Neuronal stem cell (in vitro differentiated cells): ENCODE measurements around the gene ZNF750.
A peak's percentile ranks its signal among the peaks of the same experiment; 100 is the strongest.

Source experiments
- DNase-seq: peaks from one replicate; pipeline ENCODE4 v3.0.0-alpha.2; 2013; ENCODE audit warnings: low spot score
- H2AFZ ChIP-seq: one replicate; pipeline ENCODE4 v1.6.1; 2013; ENCODE audit warnings: mild to moderate bottlenecking, low read length, inconsistent platforms
- H2AK5ac ChIP-seq: 2 replicates; pipeline ENCODE4 v1.6.1; 2013; ENCODE audit warnings: low read depth, mild to moderate bottlenecking, inconsistent platforms, low read length, moderate library complexity, mixed read lengths
- H2BK120ac ChIP-seq: 2 replicates; pipeline ENCODE4 v1.6.1; 2013; ENCODE audit warnings: low read depth, mild to moderate bottlenecking, inconsistent platforms, low read length, moderate library complexity, mixed read lengths
- H2BK12ac ChIP-seq: one replicate; pipeline ENCODE4 v1.6.1; 2013; ENCODE audit warnings: low read length, inconsistent platforms
- H2BK15ac ChIP-seq: 2 replicates; pipeline ENCODE4 v1.6.1; 2013; ENCODE audit warnings: mild to moderate bottlenecking, low read length, inconsistent platforms, mixed read lengths
- H2BK5ac ChIP-seq: one replicate; pipeline ENCODE4 v1.6.1; 2013; ENCODE audit warnings: inconsistent platforms, mild to moderate bottlenecking, low read length, moderate library complexity
- H3K14ac ChIP-seq: one replicate; pipeline ENCODE4 v1.6.1; 2013; ENCODE audit warnings: low read length, inconsistent platforms
- H3K18ac ChIP-seq: 2 replicates; pipeline ENCODE4 v1.6.1; 2013; ENCODE audit warnings: low read length, inconsistent platforms
- H3K23ac ChIP-seq: 2 replicates; pipeline ENCODE4 v1.6.1; 2013; ENCODE audit warnings: low read depth, mild to moderate bottlenecking, mixed read lengths, low read length, inconsistent platforms; ENCODE audit not compliant: poor library complexity
- H3K27ac ChIP-seq: replicated peaks from 3 replicates; pipeline ENCODE4 v1.5.1; 2013; ENCODE audit warnings: low read length, inconsistent platforms
- H3K27me3 ChIP-seq, 3 experiments: 2 replicates each; pipeline ENCODE4 v1.6.1; 2013; ENCODE audit warnings: low read length in 3 of 3, mild to moderate bottlenecking in 2 of 3, inconsistent platforms in 1 of 3, low read depth in 1 of 3, mixed read lengths in 1 of 3, moderate library complexity in 1 of 3; ENCODE audit not compliant: control insufficient read depth in 3 of 3, insufficient read depth in 3 of 3
- H3K36me3 ChIP-seq, 2 donors: replicated peaks in 1 of 2; 2 replicates each; pipeline ENCODE4 v1.6.1; 2013; ENCODE audit warnings: low read length in 2 of 2; ENCODE audit not compliant: control insufficient read depth in 2 of 2, insufficient read depth in 2 of 2
- H3K4ac ChIP-seq: 2 replicates; pipeline ENCODE4 v1.6.1; 2013; ENCODE audit warnings: inconsistent platforms, mild to moderate bottlenecking, low read length, moderate library complexity
- H3K4me1 ChIP-seq, 2 donors: 1 replicate in 1 of 2; 2 replicates in 1 of 2; pipeline ENCODE4 v1.6.1; 2013; ENCODE audit warnings: low read length in 2 of 2, low read depth in 1 of 2; ENCODE audit not compliant: control insufficient read depth in 2 of 2, insufficient read depth in 1 of 2
- H3K4me2 ChIP-seq: one replicate; pipeline ENCODE4 v1.6.1; 2013; ENCODE audit warnings: mild to moderate bottlenecking, low read length, inconsistent platforms; ENCODE audit not compliant: insufficient read depth, poor library complexity, severe bottlenecking
- H3K4me3 ChIP-seq, 2 donors: 2 replicates each; pipeline ENCODE4 v1.5.1; 2013; ENCODE audit warnings: low read length in 2 of 2, mild to moderate bottlenecking in 2 of 2, inconsistent platforms in 1 of 2, moderate library complexity in 1 of 2
- H3K79me1 ChIP-seq: one replicate; pipeline ENCODE4 v1.6.1; 2013; ENCODE audit warnings: low read depth, mild to moderate bottlenecking, inconsistent platforms, low read length, moderate library complexity
- H3K9ac ChIP-seq: one replicate; pipeline ENCODE4 v1.6.1; 2013; ENCODE audit warnings: mild to moderate bottlenecking, low read depth, low read length, inconsistent platforms; ENCODE audit not compliant: poor library complexity
- H3K9me3 ChIP-seq, 2 donors: replicated peaks in 1 of 2; 2 replicates each; pipeline versions ENCODE3 to v1.6.1; 2013; ENCODE audit warnings: low read length in 2 of 2, mild to moderate bottlenecking in 2 of 2, inconsistent platforms in 1 of 2, low read depth in 1 of 2, mixed read lengths in 1 of 2, moderate library complexity in 1 of 2; ENCODE audit not compliant: control insufficient read depth in 2 of 2, insufficient read depth in 1 of 2
- H4K8ac ChIP-seq: one replicate; pipeline ENCODE4 v1.6.1; 2013; ENCODE audit warnings: low read depth, mild to moderate bottlenecking, inconsistent platforms, low read length, moderate library complexity
- H4K91ac ChIP-seq: one replicate; pipeline ENCODE4 v1.6.1; 2013; ENCODE audit warnings: low read length, low read depth, mild to moderate bottlenecking, inconsistent platforms; ENCODE audit not compliant: poor library complexity
- WGBS, 2 donors: extraction: QIAGEN DNeasy Blood & Tissue Kit; methylation state at CpG; one replicate each; pipeline ENCODE4 v1.1.7; 2013; ENCODE audit warnings: missing lambda C conversion rate in 2 of 2, mixed read lengths in 1 of 2; ENCODE audit not compliant: insufficient read length in 2 of 2, insufficient replicate concordance in 1 of 2; ENCODE audit errors: extremely low coverage in 2 of 2; 5-methylcytosine and 5-hydroxymethylcytosine counted together

Gene ZNF750

DNA sequence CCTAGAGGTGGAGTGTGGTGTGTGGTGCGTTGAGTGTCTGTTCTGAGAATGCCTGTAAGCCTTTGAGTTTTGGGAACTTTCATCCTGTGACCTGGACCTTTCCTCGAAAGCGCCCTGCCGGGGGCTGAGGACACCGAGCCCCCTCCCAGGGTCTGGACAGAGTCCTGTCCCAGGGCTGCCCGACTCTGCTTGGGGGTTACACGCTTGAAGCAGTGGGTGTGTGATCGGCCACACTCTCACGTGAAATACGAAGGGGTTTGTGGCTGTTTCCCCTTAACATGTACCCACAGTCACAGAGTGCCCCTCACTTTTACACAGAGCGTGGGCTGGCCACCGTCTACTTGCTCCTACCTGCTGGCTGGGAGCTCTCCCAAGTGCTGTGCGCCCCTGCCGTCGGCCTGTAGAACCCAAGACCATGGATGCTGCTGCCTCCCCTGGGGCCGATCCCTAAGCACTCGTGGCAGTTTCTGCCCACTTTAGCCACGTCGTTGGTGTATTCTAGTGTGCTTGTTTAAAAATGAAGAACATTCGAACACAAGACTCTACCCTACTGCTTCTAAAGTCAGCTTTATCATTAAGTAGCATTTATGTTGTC, 6.8 kb downstream of the ZNF750 start:
- Histone ChIP-seq H3K79me1 (peaks cover 16% of the 10 kb centered on the region), H2BK120ac (no peak overlapping the region), H3K4ac (no peak overlapping the region), H3K23ac (no peak overlapping the region), H3K4me1 (peaks cover 0 to 9% of the 10 kb centered on the region in 2 donors), H3K4me2 (no peak overlapping the region), H3K4me3 (no peak overlapping the region), H3K18ac (no peak overlapping the region), H3K27me3 (no peaks in the 10 kb centered on the region), H4K91ac (no peak overlapping the region), H3K27ac (no peak overlapping the region), H3K36me3 (peaks cover 21 to 77% of the 10 kb centered on the region in 2 donors), H3K9ac (no peak overlapping the region), H3K14ac (no peak overlapping the region), H2AFZ (no peak overlapping the region), H3K9me3 (peaks cover 0 to 9% of the 10 kb centered on the region in 2 donors), H2BK5ac (no peak overlapping the region), H2BK15ac (no peak overlapping the region), H4K8ac (no peak overlapping the region), H2BK12ac (no peak overlapping the region), H2AK5ac (no peak overlapping the region)
- WGBS, 2 donors = no CpG with 5 or more reads among the region's 20 CpGs
- DNase-seq = no peak

DNA sequence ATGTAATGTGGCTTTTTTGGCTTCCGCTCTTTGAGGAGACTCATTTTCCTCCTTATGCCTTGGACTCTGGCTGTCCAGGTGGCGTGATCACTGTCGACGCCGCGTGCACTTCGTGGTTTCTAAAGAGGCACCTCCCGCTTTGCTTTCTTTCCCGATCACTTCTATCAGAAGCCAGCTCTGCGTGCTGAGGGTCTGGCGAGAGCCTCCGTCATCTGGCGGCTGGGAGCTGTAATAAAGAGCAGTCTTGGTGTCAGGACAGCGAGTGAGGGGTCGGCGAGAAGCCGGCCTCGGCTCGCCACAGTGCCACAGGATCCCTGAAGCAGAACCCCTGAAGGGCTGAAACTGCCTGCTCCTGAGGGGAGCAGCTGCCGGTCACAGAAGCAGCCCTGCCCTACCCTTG, 7.4 kb downstream of the ZNF750 start:
- Histone ChIP-seq H3K4me3 (no peak overlapping the region), H3K27me3 (no peaks in the 10 kb centered on the region), H4K8ac (no peak overlapping the region), H2BK15ac (no peak overlapping the region), H3K4me2 (no peak overlapping the region), H3K4ac (no peak overlapping the region), H3K4me1 (peaks cover 0 to 9% of the 10 kb centered on the region in 2 donors), H2BK12ac (no peak overlapping the region), H2BK5ac (no peak overlapping the region), H3K27ac (no peak overlapping the region), H2AK5ac (no peak overlapping the region), H3K79me1 (peaks cover 20% of the 10 kb centered on the region), H3K14ac (no peak overlapping the region), H4K91ac (no peak overlapping the region), H2BK120ac (no peak overlapping the region), H3K23ac (no peak overlapping the region), H3K9ac (no peak overlapping the region), H3K36me3 (peaks cover 27 to 77% of the 10 kb centered on the region in 2 donors), H3K9me3 (peaks cover 0 to 14% of the 10 kb centered on the region in 2 donors), H3K18ac (peak overlapping the region; percentile 9), H2AFZ (no peak overlapping the region)
- no peak for DNase-seq
- WGBS, 2 donors = no CpG with 5 or more reads among the region's 20 CpGs

DNA sequence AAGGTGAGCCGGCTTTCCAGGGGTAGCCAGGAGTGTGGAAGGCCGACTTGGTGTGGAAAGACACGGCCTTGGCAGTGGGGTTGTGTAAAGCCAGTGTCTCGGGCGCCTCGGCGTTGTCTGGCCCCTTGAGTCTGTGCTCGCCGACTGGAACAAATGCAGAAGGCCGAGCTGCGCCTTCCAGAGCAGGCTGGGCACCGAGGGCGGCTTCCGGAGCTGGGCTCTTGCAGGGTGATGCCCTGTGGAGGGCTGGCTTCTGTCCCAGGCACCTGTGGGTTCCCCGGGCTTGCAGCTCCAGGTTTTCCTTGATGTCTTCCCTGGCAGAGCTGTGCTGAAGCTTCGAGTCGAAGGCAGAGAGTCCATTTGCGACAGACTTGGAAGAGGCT, 8.0 kb downstream of the ZNF750 start:
- Histone ChIP-seq H3K4me2 (no peak overlapping the region), H2BK12ac (no peak overlapping the region), H4K8ac (no peak overlapping the region), H4K91ac (no peak overlapping the region), H3K4ac (no peak overlapping the region), H3K79me1 (peaks cover 21% of the 10 kb centered on the region), H3K23ac (no peak overlapping the region), H2AFZ (no peak overlapping the region), H3K18ac (no peak overlapping the region), H3K4me1 (peaks cover 0 to 9% of the 10 kb centered on the region in 2 donors), H3K14ac (no peak overlapping the region), H3K9me3 (peaks cover 0 to 15% of the 10 kb centered on the region in 2 donors), H3K9ac (no peak overlapping the region), H3K36me3 (peaks cover 31 to 77% of the 10 kb centered on the region in 2 donors), H3K4me3 (no peak overlapping the region), H3K27ac (no peak overlapping the region), H2BK5ac (no peak overlapping the region), H2AK5ac (no peak overlapping the region), H2BK120ac (no peak overlapping the region), H3K27me3 (no peaks in the 10 kb centered on the region), H2BK15ac (no peak overlapping the region)
- no CpG with 5 or more reads among the region's 18 CpGs for WGBS, 2 donors
- no peak for DNase-seq

DNA sequence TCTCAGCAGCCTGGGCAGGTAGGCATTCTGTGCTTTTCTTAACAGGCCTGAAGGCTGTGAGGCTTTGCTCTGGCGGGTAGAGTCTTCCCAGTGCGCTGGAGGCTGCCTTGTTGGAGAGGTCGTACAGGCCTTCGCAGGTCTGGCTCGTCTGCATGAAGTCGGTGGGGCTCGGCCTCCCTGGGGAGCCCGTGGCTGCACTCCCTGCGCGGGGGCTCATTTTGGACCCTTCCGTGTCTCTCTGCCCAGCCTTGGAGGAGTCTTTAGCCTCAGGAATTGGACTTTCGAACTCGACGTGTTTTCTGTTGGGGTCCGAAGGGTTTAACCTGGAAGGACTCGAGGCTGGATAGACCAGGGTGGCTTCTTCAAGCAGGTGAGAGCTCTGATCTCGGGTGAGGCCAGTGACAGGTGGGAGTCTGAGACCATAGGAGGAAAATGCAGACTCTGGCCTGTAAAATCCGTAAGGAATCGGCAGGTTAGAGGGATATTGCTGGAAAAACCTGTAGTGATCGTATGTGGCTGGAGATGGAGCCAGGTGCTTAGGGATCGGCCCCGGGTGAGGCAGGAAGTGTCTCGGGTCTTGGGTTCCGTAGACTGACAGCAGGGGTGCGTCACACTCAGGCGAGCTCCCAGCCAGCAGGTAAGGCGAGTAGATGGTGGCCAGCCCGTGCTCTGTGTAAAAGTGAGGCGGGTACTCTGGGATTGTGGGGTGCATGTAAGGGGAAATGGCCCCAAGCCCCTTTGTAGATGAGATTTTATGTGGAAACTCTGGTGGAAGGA, 8.6 kb downstream of the ZNF750 start:
- no peak overlapping the region for H4K8ac ChIP-seq
- H2BK5ac ChIP-seq = no peak overlapping the region
- WGBS, 2 donors = no CpG with 5 or more reads among the region's 29 CpGs

More for the DNA sequence above, 8.6 kb downstream of the ZNF750 start:
- H3K36me3 ChIP-seq = peaks cover 30 to 73% of the 10 kb centered on the region in 2 donors
- H2BK120ac ChIP-seq = no peak overlapping the region
- no peak overlapping the region for H3K27ac ChIP-seq
- H4K91ac ChIP-seq = no peak overlapping the region
- H3K4me1 ChIP-seq = peaks cover 0 to 9% of the 10 kb centered on the region in 2 donors
- H2AFZ ChIP-seq = no peak overlapping the region
- no peak overlapping the region for H2BK15ac ChIP-seq
- no peak overlapping the region for H3K4ac ChIP-seq
- peaks cover 21% of the 10 kb centered on the region for H3K79me1 ChIP-seq
- H2AK5ac ChIP-seq = no peak overlapping the region
- H3K14ac ChIP-seq = peak overlapping the region; percentile 47
- H3K4me3 ChIP-seq = no peak overlapping the region
- H3K9ac ChIP-seq = no peak overlapping the region
- H2BK12ac ChIP-seq = no peak overlapping the region
- H3K9me3 ChIP-seq = peaks cover 0 to 15% of the 10 kb centered on the region in 2 donors
- no peak for DNase-seq
- no peak overlapping the region for H3K18ac ChIP-seq
- H3K27me3 ChIP-seq = no peaks in the 10 kb centered on the region
- no peak overlapping the region for H3K4me2 ChIP-seq
- H3K23ac ChIP-seq = no peak overlapping the region
